ENCODE results near the gene RFX2. TPM values are rescaled to one million over a fixed set of nuclear protein-coding genes. Genes with fewer than 3 reads are reported as not detected.

The RFX2 gene
- total RNA-seq, 4 donors from 2014 or later, result 12.6 to 17.3 (median 15.0) TPM

GRCh38 chr19:5985098-5985783 lies 125.1 kb downstream of the RFX2 start:
- 86 to 88% methylated on average over 12 of the region's 12 CpGs for WGBS, 2 donors
- no peak for TF ChIP-seq POLR2A (IDR thresholded peaks at IDR 0.05)
- TF ChIP-seq CTCF (IDR thresholded peaks at IDR 0.05), result no peak
- no peak for TF ChIP-seq EP300 (IDR thresholded peaks at IDR 0.05)
- no peaks in the 10 kb centered on the region for H3K27me3 ChIP-seq
- H3K4me3 ChIP-seq, result no peak overlapping the region
- no peaks in the 10 kb centered on the region for H3K9me3 ChIP-seq
- no peak for DNase-seq (ENCODE audit: low spot score in 2 of 2)
- peaks cover 0 to 3% (median 0%) of the 10 kb centered on the region in 3 donors for H3K36me3 ChIP-seq
- H3K4me1 ChIP-seq, result peaks cover 0 to 10% (median 0%) of the 10 kb centered on the region in 4 donors
- no peak overlapping the region for H3K27ac ChIP-seq

DNA sequence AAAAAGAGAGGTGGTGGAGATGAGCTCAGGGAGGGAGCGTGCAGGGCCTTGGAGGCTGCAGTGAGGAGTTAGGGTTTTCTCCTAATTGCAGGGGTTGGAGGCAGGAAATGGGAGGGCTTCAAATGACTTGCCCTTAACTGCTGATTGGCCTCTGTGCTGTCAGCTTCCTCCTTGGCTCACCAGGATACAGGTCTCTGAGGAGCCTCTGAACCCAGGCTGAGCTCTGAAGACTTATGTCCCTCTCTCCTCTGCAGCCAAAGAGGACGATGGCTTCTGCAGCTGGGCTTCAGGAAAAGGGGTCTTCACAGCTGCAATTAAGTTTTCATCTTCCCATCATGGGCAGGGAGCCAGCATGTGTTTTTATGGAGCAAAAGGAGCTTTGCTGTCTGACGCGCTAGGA lies 125.7 kb downstream of the RFX2 start:
- Histone ChIP-seq H3K27ac (no peak overlapping the region), H3K27me3 (no peaks in the 10 kb centered on the region), H3K36me3 (peaks cover 0 to 3% (median 0%) of the 10 kb centered on the region in 3 donors), H3K9me3 (no peaks in the 10 kb centered on the region), H3K4me3 (no peak overlapping the region), H3K4me1 (peaks cover 0 to 16% (median 0%) of the 10 kb centered on the region in 4 donors)
- no peak for DNase-seq (ENCODE audit: low spot score in 2 of 2)
- WGBS, 2 donors, result 54 to 57% methylated on average over 4 of the region's 4 CpGs
- no peak for TF ChIP-seq POLR2A (IDR thresholded peaks at IDR 0.05)
- no peak for TF ChIP-seq CTCF (IDR thresholded peaks at IDR 0.05)
- TF ChIP-seq EP300 (IDR thresholded peaks at IDR 0.05), result no peak

DNA sequence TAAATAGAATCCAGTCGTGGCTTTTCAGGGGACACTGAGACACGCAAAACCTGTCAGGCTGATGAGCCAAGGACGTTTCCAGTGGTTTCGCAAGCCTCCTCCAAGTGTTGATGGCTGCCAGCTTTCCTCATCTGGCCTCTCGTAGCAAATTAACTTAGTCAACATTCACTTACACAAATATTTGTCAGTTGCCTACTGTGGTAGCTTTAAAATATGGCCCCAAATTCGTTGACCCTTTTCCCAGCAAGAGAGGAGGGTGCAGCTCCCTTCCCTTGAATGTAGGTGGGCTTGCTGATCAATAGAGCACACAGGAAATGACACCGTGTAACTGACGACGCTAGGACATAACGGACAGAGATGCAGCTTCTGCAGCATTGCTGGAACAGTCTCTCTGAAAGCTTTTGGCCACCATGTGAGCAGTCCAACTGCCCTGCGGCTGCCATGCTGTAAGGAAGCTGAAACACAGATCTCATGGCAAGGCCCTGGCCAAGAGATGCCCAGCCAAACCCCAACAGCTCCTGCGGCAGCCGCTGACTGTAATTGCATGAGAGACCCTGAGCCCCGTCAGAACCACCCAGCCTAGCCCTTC lies 126.8 kb downstream of the RFX2 start:
- Histone ChIP-seq H3K9me3 (no peaks in the 10 kb centered on the region), H3K4me3 (no peak overlapping the region), H3K27me3 (no peaks in the 10 kb centered on the region), H3K27ac (no peak overlapping the region), H3K36me3 (peaks cover 0 to 3% (median 0%) of the 10 kb centered on the region in 3 donors), H3K4me1 (peaks cover 0 to 27% (median 7%) of the 10 kb centered on the region in 4 donors)
- no peak for TF ChIP-seq CTCF (IDR thresholded peaks at IDR 0.05)
- TF ChIP-seq POLR2A (IDR thresholded peaks at IDR 0.05), result no peak
- no peak for TF ChIP-seq EP300 (IDR thresholded peaks at IDR 0.05)
- 67 to 68% methylated on average over 14 of the region's 14 CpGs for WGBS, 2 donors
- no peak for DNase-seq (ENCODE audit: low spot score in 2 of 2)

DNA sequence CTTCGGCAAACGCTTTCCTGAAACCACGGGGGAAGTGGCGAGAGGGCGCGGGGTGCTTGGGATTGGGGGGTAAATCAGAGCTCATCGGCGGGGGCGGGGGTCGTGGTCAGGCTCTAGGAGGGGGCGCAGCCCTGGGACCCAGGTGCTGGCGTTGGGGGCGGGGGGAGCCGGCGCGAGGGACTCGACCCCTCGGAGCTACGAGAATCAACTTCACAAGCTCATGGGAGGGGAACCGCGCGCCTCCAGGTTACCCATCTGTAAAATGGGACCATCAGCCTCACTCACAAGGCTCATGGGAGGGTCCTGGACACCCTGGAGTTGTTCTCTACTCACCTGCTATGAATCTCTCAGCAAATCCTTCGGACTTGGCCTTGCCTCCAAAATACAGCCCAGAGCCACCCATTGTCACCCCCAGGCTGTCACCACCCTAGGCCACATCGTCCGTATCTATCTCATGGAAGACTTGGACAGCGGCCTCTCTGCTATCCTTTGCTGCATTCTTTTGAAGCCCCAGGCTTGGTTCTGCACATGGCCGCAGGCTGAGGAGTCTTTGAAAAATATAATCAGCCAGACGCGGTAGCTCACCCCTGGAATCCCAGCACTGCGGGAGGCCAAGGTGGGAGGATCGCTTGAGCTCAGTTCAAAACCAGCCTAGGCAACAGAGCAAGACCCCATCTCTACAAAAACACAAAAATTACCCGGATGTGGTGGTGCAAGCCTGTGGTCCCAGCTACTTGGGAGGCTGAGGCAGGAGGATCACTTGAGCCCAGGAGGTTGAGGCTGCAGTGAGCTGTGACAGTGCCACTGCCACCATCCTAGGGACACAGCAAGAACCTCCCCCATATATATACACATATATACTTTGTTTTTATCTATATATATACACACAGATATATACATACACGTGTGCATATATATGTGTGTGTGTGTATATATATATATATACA lies 131.4 kb downstream of the RFX2 start:
- no peaks in the 10 kb centered on the region for H3K27me3 ChIP-seq
- TF ChIP-seq CTCF (IDR thresholded peaks at IDR 0.05) (no peak), POLR2A (IDR thresholded peaks at IDR 0.05) (no peak), EP300 (IDR thresholded peaks at IDR 0.05) (no peak)
- peaks cover 0 to 21% (median 0%) of the 10 kb centered on the region in 3 donors for H3K36me3 ChIP-seq
- no peak for DNase-seq (ENCODE audit: low spot score in 2 of 2)
- H3K27ac ChIP-seq, result peak overlapping the region; percentile 85 to 94 (median 92)
- H3K9me3 ChIP-seq, result no peaks in the 10 kb centered on the region
- peaks cover 0 to 54% (median 32%) of the 10 kb centered on the region in 4 donors for H3K4me1 ChIP-seq
- WGBS, 2 donors, result 39% methylated on average over 33 of the region's 33 CpGs
- H3K4me3 ChIP-seq, result peak overlapping the region; percentile 59 to 96 (median 86)
